ENCODE measurements around the gene ARL6. TPM values are rescaled to one million over a fixed set of nuclear protein-coding genes. Genes with fewer than 3 reads are reported as not detected.

Gene ARL6
- total RNA-seq, 4 donors from 2014 or later, result 1.00 to 4.8 (median 3.0) TPM

GRCh38 chr3:97821287-97821773, 56.8 kb downstream of the ARL6 start:
- no peaks in the 10 kb centered on the region for H3K9me3 ChIP-seq
- in situ Hi-C loops (cut with MboI; ENCODE audit: low pct_ligation_motif_present in 1 of 4, low pct_unique_long_range_greater_than_20kb in 1 of 4, low sequenced_read_pairs in 3 of 4) (no loop called here), intact Hi-C loops (cut with DNase I; ENCODE audit: low total_unique reads) (no loop called here)
- peak; percentile 59 for DNase-seq
- peak overlapping the region; percentile 43 to 93 (median 74) for H3K4me3 ChIP-seq
- peaks cover 0 to 27% (median 14%) of the 10 kb centered on the region in 4 donors for H3K4me1 ChIP-seq
- 0 to 2% methylated on average over 7 to 20 of the region's 23 CpGs for WGBS, 2 donors (ENCODE audit: low coverage in 1 of 2)
- peak overlapping the region; percentile 90 to 95 (median 93) for H3K27ac ChIP-seq
- peaks cover 5% of the 10 kb centered on the region for H3K27me3 ChIP-seq
- TF ChIP-seq EP300 (IDR thresholded peaks at IDR 0.05; ENCODE audit: low read depth) (no peak), POLR2AphosphoS5 (IDR thresholded peaks at IDR 0.05) (no peak), CTCF (IDR thresholded peaks at IDR 0.05) (peak in 2 of 5 experiments; percentile 1 to 24)
- no peaks in the 10 kb centered on the region for H3K36me3 ChIP-seq

GRCh38 chr3:97821774-97822358, 57.3 kb downstream of the ARL6 start, which contains the start of gene CRYBG3:
Gene CRYBG3, plus strand, starts transcription at chr3:97822011. Its CDS starts 196 bp downstream, at chr3:97822207.
- Histone ChIP-seq H3K27ac (peak within 1 kb of the TSS; percentile 90 to 95 (median 93)), H3K4me1 (peaks cover 0 to 27% (median 14%) of the 10 kb centered on the region in 4 donors), H3K36me3 (no peaks in the 10 kb centered on the region), H3K9me3 (no peaks in the 10 kb centered on the region), H3K4me3 (peak within 1 kb of the TSS; percentile 68 to 95 (median 87)), H3K27me3 (peaks cover 5% of the 10 kb centered on the region)
- peak; percentile 88 for DNase-seq
- 0% methylated on average over 10 of the region's 66 CpGs; no CpG with 5 or more reads in 1 of the 2 donors for WGBS, 2 donors (ENCODE audit: low coverage in 1 of 2)
- intact Hi-C loops (cut with DNase I; ENCODE audit: low total_unique reads), result no loop called here
- TF ChIP-seq EP300 (IDR thresholded peaks at IDR 0.05; ENCODE audit: low read depth) (no peak), POLR2AphosphoS5 (IDR thresholded peaks at IDR 0.05) (peak; percentile 86 to 95 (median 94)), CTCF (IDR thresholded peaks at IDR 0.05) (peak in 2 of 5 experiments; percentile 14 to 15), POLR2A (IDR thresholded peaks at IDR 0.05) (peak; percentile 82)
- in situ Hi-C loops (cut with MboI; ENCODE audit: low pct_ligation_motif_present in 1 of 4, low pct_unique_long_range_greater_than_20kb in 1 of 4, low sequenced_read_pairs in 3 of 4), result no loop called here

- WGBS, 2 donors (ENCODE audit: low coverage in 1 of 2), result 0% methylated on average over 8 to 36 of the region's 36 CpGs
- Histone ChIP-seq H3K9me3 (no peaks in the 10 kb centered on the region), H3K27me3 (peaks cover 5% of the 10 kb centered on the region), H3K27ac (peak overlapping the region; percentile 90 to 95 (median 93)), H3K36me3 (no peaks in the 10 kb centered on the region), H3K4me3 (peak overlapping the region; percentile 68 to 95 (median 87)), H3K4me1 (peaks cover 0 to 32% (median 16%) of the 10 kb centered on the region in 4 donors)
- intact Hi-C loops (cut with DNase I; ENCODE audit: low total_unique reads), result no loop called here
- DNase-seq, result peak; percentile 50
- in situ Hi-C loops (cut with MboI; ENCODE audit: low pct_ligation_motif_present in 1 of 4, low pct_unique_long_range_greater_than_20kb in 1 of 4, low sequenced_read_pairs in 3 of 4), result no loop called here
- TF ChIP-seq POLR2AphosphoS5 (IDR thresholded peaks at IDR 0.05), result peak in 2 of 3 donors; percentile 26 to 31
- TF ChIP-seq CTCF (IDR thresholded peaks at IDR 0.05), result no peak
- no peak for TF ChIP-seq EP300 (IDR thresholded peaks at IDR 0.05; ENCODE audit: low read depth)
- no peak for TF ChIP-seq POLR2A (IDR thresholded peaks at IDR 0.05)
Measured at GRCh38 chr3:97822359-97822775, 57.8 kb downstream of the ARL6 start.

GRCh38 chr3:97823046-97824004, 58.8 kb downstream of the ARL6 start:
- no peak for DNase-seq
- peak overlapping the region; percentile 90 to 95 (median 93) for H3K27ac ChIP-seq
- peaks cover 0 to 42% (median 20%) of the 10 kb centered on the region in 4 donors for H3K4me1 ChIP-seq
- no peaks in the 10 kb centered on the region for H3K36me3 ChIP-seq
- no peaks in the 10 kb centered on the region for H3K9me3 ChIP-seq
- in situ Hi-C loops (cut with MboI; ENCODE audit: low pct_ligation_motif_present in 1 of 4, low pct_unique_long_range_greater_than_20kb in 1 of 4, low sequenced_read_pairs in 3 of 4), result no loop called here
- 43 to 53% methylated on average over 17 of the region's 17 CpGs for whole genome bisulfite sequencing, 2 donors (ENCODE audit: low coverage in 1 of 2)
- peak overlapping the region; percentile 68 to 95 (median 87) for H3K4me3 ChIP-seq
- TF ChIP-seq POLR2AphosphoS5 (IDR thresholded peaks at IDR 0.05) (no peak), CTCF (IDR thresholded peaks at IDR 0.05) (no peak), POLR2A (IDR thresholded peaks at IDR 0.05) (no peak), EP300 (IDR thresholded peaks at IDR 0.05; ENCODE audit: low read depth) (no peak)
- peaks cover 5% of the 10 kb centered on the region for H3K27me3 ChIP-seq
- intact Hi-C loops (cut with DNase I; ENCODE audit: low total_unique reads), result no loop called here
